Measurements from ENCODE around the gene WWOX.

- no peak for TF ChIP-seq POLR2A (IDR thresholded peaks at IDR 0.05)
- TF ChIP-seq CTCF (IDR thresholded peaks at IDR 0.05 in 8 of 11, conservative IDR thresholded peaks at IDR 0.05 in 3 of 11): no peak
Observed at GRCh38 chr16:79195938-79196337, 1096.5 kb downstream of the WWOX start.
